K562 (cell line): ENCODE data around the gene E2F3. TPM values are rescaled to one million over a fixed set of nuclear protein-coding genes. Genes with fewer than 3 reads are reported as not detected.

Experiments used
- ATAC-seq: fragments of 200-7000 bp; cut with Tn5 transposase; 3 replicates; pipeline ENCODE4 v1.9.1; 2020; ENCODE audit warnings: moderate library complexity
- BruUV-seq: library from RNA; stranded (reverse); fragments of 400-500 nt; replicated peaks from 2 replicates; lab custom pipeline; 2021; lab: Mats Ljungman, UMichigan
- CTCF ChIA-PET: fragments of 300-600 bp; formaldehyde crosslinking; extraction: SDS; loops from one replicate; lab custom pipeline; 2021; ENCODE audit warnings: low intra/inter-chr PET ratio; lab: Yijun Ruan, JAX
- POLR2A ChIA-PET: fragments of 300-600, 350-650 bp; sonication (Branson Sonifier 250); formaldehyde crosslinking; extraction: SDS; loops from one replicate; lab custom pipeline; 2021; ENCODE audit warnings: antibody characterized with exemption, inconsistent platforms; lab: Yijun Ruan, JAX
- DNase-seq, 4 experiments: peaks; one replicate each; pipeline versions ENCODE4 v3.0.0 to v3.0.0-alpha.2; 2011 to 2018; ENCODE audit warnings: low spot score in 3 of 4, mixed read lengths in 3 of 4; ENCODE audit errors: extremely low read depth in 1 of 4
- FAIRE-seq: peaks from 2 replicates; lab custom pipeline; 2011; peaks lifted over from hg19 to GRCh38; lab: Jason Lieb, UNC
- H2AFZ ChIP-seq: 2 replicates; pipeline ENCODE4 v1.6.0; 2011; ENCODE audit warnings: low read depth, low read length, control low read depth, inconsistent platforms
- H3K27ac ChIP-seq: fragments of 200-600 bp; 3 replicates; pipeline ENCODE4 v1.8.0; 2011; ENCODE audit warnings: low read depth, mild to moderate bottlenecking, control low read depth, inconsistent platforms, low read length, moderate library complexity, mixed read lengths; ENCODE audit errors: extremely low read depth
- H3K27me3 ChIP-seq, 2 experiments: fragments of 300-600 bp in 1 of 2; 2 replicates in 1 of 2; 3 replicates in 1 of 2; pipeline versions ENCODE4 v1.6.0 to v1.8.0; 2011; ENCODE audit warnings: inconsistent platforms in 2 of 2, low read length in 2 of 2, mild to moderate bottlenecking in 1 of 2, mixed read lengths in 1 of 2, moderate library complexity in 1 of 2; ENCODE audit not compliant: control insufficient read depth in 2 of 2, insufficient read depth in 2 of 2
- H3K36me3 ChIP-seq: fragments of 300-600 bp; 3 replicates; pipeline ENCODE4 v1.8.0; 2011; ENCODE audit warnings: mild to moderate bottlenecking, low read length, inconsistent platforms; ENCODE audit not compliant: control insufficient read depth, insufficient read depth
- H3K4me1 ChIP-seq, 2 experiments: fragments of 200-600 bp in 1 of 2; replicated peaks in 1 of 2; 2 replicates in 1 of 2; 3 replicates in 1 of 2; pipeline versions ENCODE4 v1.5.1 to v1.8.0; 2011; ENCODE audit warnings: inconsistent platforms in 2 of 2, low read length in 2 of 2, mild to moderate bottlenecking in 1 of 2, mixed read lengths in 1 of 2, moderate library complexity in 1 of 2; ENCODE audit not compliant: control insufficient read depth in 2 of 2, insufficient read depth in 2 of 2
- H3K4me2 ChIP-seq: 2 replicates; pipeline ENCODE4 v1.6.1; 2011; ENCODE audit warnings: low read length, control low read depth, inconsistent platforms, mixed read lengths; ENCODE audit not compliant: insufficient read depth
- H3K4me3 ChIP-seq: fragments of 200-600 bp; sonication (generic), shearing (Covaris generic); 2 replicates; pipeline ENCODE4 v1.5.1; 2016; ENCODE audit warnings: control low read depth, inconsistent platforms
- H3K79me2 ChIP-seq: fragments of 200-600 bp; 3 replicates; pipeline ENCODE4 v1.8.0; 2011; ENCODE audit warnings: low read length, inconsistent platforms; ENCODE audit not compliant: control insufficient read depth, insufficient read depth
- H3K9ac ChIP-seq, 2 experiments: 2 replicates each; pipeline versions ENCODE4 v1.6.0 to v1.6.1; 2011; ENCODE audit warnings: low read depth in 2 of 2, low read length in 2 of 2, control low read depth in 1 of 2, inconsistent platforms in 1 of 2, mild to moderate bottlenecking in 1 of 2, mixed read lengths in 1 of 2; ENCODE audit not compliant: insufficient read depth in 1 of 2
- H3K9me1 ChIP-seq: one replicate; pipeline ENCODE4 v1.6.0; 2011; ENCODE audit warnings: inconsistent platforms, mild to moderate bottlenecking, low read length, moderate library complexity; ENCODE audit not compliant: control insufficient read depth, insufficient read depth
- H3K9me3 ChIP-seq: replicated peaks from 2 replicates; pipeline ENCODE4 v1.5.1; 2011; ENCODE audit warnings: low read depth, low read length, inconsistent platforms; ENCODE audit not compliant: control insufficient read depth, insufficient read depth
- H4K20me1 ChIP-seq: replicated peaks from 2 replicates; pipeline ENCODE4 v1.6.1; 2011; ENCODE audit warnings: low read length, inconsistent platforms, mixed read lengths; ENCODE audit not compliant: control insufficient read depth, insufficient read depth
- CEBPB ChIP-seq: fragments of 450-650 bp; IDR thresholded peaks from 2 replicates; pipeline ENCODE4 v1.6.1; 2016; ENCODE audit warnings: missing genetic modification characterization, missing compliant biosample characterization
- CEBPG ChIP-seq, 3 experiments: fragments of 200-800 bp in 1 of 3; sonication (Bioruptor generic) in 1 of 3; sonication (generic) in 1 of 3; formaldehyde crosslinking in 1 of 3; IDR thresholded peaks in 2 of 3; conservative IDR thresholded peaks in 1 of 3; 2 replicates each; pipeline versions ENCODE4 v1.6.1 to v1.8.0; 2016 to 2022; ENCODE audit warnings: missing compliant biosample characterization in 2 of 3, missing genetic modification characterization in 2 of 3, mild to moderate bottlenecking in 1 of 3, missing genetic modification reagents in 1 of 3
- SLC30A9 ChIP-seq: fragments of 250-450 bp; sonication (Bioruptor Pico); IDR thresholded peaks from 2 replicates; pipeline ENCODE4 v1.8.0; 2022; ENCODE audit warnings: mild to moderate bottlenecking, moderate library complexity
- WGBS: fragments of 100-300 bp; shearing (Covaris generic); methylation state at CpG from one replicate; pipeline ENCODE4 v1.1.6; 2016; ENCODE audit warnings: low coverage, mixed read lengths; ENCODE audit not compliant: insufficient coverage; ENCODE audit errors: missing lambda C conversion rate; 5-methylcytosine and 5-hydroxymethylcytosine counted together
- in situ Hi-C: fragments of 300-500 bp; cut with MboI; formaldehyde crosslinking; loops from 4 replicates; pipeline ENCODE4 v1.15.0; 2018; ENCODE audit warnings: inconsistent platforms, mixed read lengths
- intact Hi-C: fragments of 100-400 bp; cut with micrococcal nuclease; formaldehyde crosslinking; loops from 2 replicates; pipeline ENCODE4 v1.14.2; 2022
- polyA plus RNA-seq, 8 experiments: library from polyadenylated mRNA; depleted of rRNA in 4 of 8; stranded (reverse) in 5 of 8; unstranded in 3 of 8; fragments of >200 nt; fragmentation: Nextera tagmentation in 2 of 8; fragmentation: Illumina TruSeq in 1 of 8; extraction: Ambion mirVana in 2 of 8; extraction: Trizol in 1 of 8; gene quantifications; 2 replicates each; pipeline versions ENCODE4 v1.2.1 to v1.2.3, GENCODE V29; 2011 to 2014; ENCODE audit warnings: inconsistent platforms in 1 of 8, missing spikeins in 1 of 8
- total RNA-seq, 7 experiments: library from RNA; depleted of rRNA in 6 of 7; stranded (reverse); fragments of >200 nt in 6 of 7; fragmentation: Illumina TruSeq in 2 of 7; extraction: Trizol in 2 of 7; gene quantifications; 2 replicates each; pipeline versions ENCODE4 v1.2.1 to v1.2.3, GENCODE V29; 2011 to 2021; ENCODE audit warnings: low replicate concordance in 1 of 7
- TF ChIP-seq, protein P1 (sequence below), 2 experiments: fragments of 450-650 bp in 1 of 2; sonication (generic) in 1 of 2; formaldehyde crosslinking in 1 of 2; IDR thresholded peaks in 1 of 2; conservative IDR thresholded peaks in 1 of 2; 2 replicates each; pipeline versions ENCODE4 v1.6.1 to v1.8.1; 2016 to 2023; ENCODE audit warnings: mild to moderate bottlenecking in 2 of 2, moderate library complexity in 2 of 2, inconsistent platforms in 1 of 2, missing genetic modification reagents in 1 of 2

E2F3 gene
- total and polyA plus RNA-seq, 9 of the 15 experiments (the other 6 are each of a cell fraction or from before 2014, with no cell fraction given) = 11.1 to 44.7 (median 27.2) TPM

DNA sequence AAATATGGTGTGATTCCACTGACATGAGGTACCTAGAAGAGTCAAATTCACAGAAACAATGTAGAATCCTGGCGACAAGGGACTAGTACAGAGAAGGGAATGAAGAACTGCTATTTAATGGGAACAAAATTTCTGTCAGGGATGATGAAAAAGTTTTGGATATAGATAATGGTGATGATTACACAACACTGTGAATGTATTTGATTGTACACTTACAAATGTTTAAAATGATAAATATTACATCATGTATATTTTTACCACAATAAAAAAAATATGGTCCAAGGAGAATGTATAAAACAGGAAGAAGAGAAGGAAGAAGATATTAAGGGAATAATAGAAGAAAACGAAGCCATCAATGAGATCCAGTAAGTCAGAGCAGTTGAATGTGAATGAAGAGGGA lies 8.4 kb upstream of the E2F3 start:
- no peaks in the 10 kb centered on the region for H4K20me1 ChIP-seq
- intact Hi-C loops = no loop called here
- H2AFZ ChIP-seq = no peak overlapping the region
- peaks cover 0 to 3% of the 10 kb centered on the region in 2 experiments; a peak in 2 of 5 replicates for H3K4me1 ChIP-seq
- ATAC-seq = no peak
- H3K4me2 ChIP-seq = no peak overlapping the region
- in situ Hi-C loops = loop anchor here (5.0 kb wide), 1 partner anchor 101 kb away; no protein-coding TSS in a partner anchor
- FAIRE-seq = no peak
- H3K79me2 ChIP-seq = no peaks in the 10 kb centered on the region
- no peak overlapping the region for H3K27ac ChIP-seq
- CTCF ChIA-PET = interaction anchor here (0.6 kb wide), 1 partner anchor 116 kb away, joined by 3 read pairs; no protein-coding TSS in a partner anchor
- no peak overlapping the region for H3K9ac ChIP-seq
- POLR2A ChIA-PET = interaction anchor here (0.6 to 1.3 kb wide), 3 partner anchors 8 to 45 kb away, joined by 3 to 5 read pairs (median 4); partner anchors contain the start of gene E2F3
- no TSS peak for BruUV-seq
- 23% methylated on average over 2 of the region's 2 CpGs for WGBS
- no peaks in the 10 kb centered on the region for H3K9me1 ChIP-seq
- H3K36me3 ChIP-seq = no peaks in the 10 kb centered on the region
- no peaks in the 10 kb centered on the region for H3K9me3 ChIP-seq
- no peak overlapping the region for H3K4me3 ChIP-seq
- no peak for DNase-seq
- peak; percentile 50; the same call in 1 of the 2 replicates for TF ChIP-seq CEBPB (tag)
- TF ChIP-seq, protein P1, sequence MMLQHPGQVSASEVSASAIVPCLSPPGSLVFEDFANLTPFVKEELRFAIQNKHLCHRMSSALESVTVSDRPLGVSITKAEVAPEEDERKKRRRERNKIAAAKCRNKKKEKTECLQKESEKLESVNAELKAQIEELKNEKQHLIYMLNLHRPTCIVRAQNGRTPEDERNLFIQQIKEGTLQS (IDR thresholded peaks at IDR 0.05) = peak; percentile 13; the same call in 1 of the 2 replicates
- TF ChIP-seq, protein P1 (CRISPR knock-in tag; conservative IDR thresholded peaks at IDR 0.05) = no peak
- TF ChIP-seq CEBPG (CRISPR knock-in tag; IDR thresholded peaks at IDR 0.05) = no peak
- TF ChIP-seq CEBPG (tag; conservative IDR thresholded peaks at IDR 0.05 in 1 of 2, IDR thresholded peaks at IDR 0.05 in 1 of 2) = peak; percentile 34 to 67
- no peak for TF ChIP-seq SLC30A9 (CRISPR knock-in tag)
- no peaks in the 10 kb centered on the region for H3K27me3 ChIP-seq
